Activated T-cell treated with anti-CD3 and anti-CD28 coated beads for 48 hours (primary cell): ENCODE measurements around the gene PCBP3.
"Not testable (repeated sequence)": the region's sequence is repeated elsewhere in the genome, so short reads cannot be mapped to it uniquely, and the experiment has no call there.

Source experiments
- DNase-seq: peaks from one replicate; pipeline ENCODE4 v3.0.0-alpha.2; 2020; ENCODE audit warnings: low read depth

Gene PCBP3

GRCh38 chr21:45947296-45947695, 303.8 kb downstream of the PCBP3 start:
- DNase-seq: no peak

- DNase-seq: no peak
These were observed 304.3 kb downstream of the PCBP3 start for GRCh38 chr21:45947716-45948255.

- no peak for DNase-seq
These were observed 305.1 kb downstream of the PCBP3 start for GRCh38 chr21:45948576-45949141.

- DNase-seq: no peak
These were observed 306.6 kb downstream of the PCBP3 start for GRCh38 chr21:45949928-45950739.

- DNase-seq: no peak
These were observed 307.4 kb downstream of the PCBP3 start for GRCh38 chr21:45950740-45951515.

GRCh38 chr21:45951676-45952075, 308.2 kb downstream of the PCBP3 start:
- DNase-seq: no peak

- DNase-seq: not testable (repeated sequence)
These were observed 309.0 kb downstream of the PCBP3 start for GRCh38 chr21:45952527-45952926.

- no peak for DNase-seq
These were observed 309.4 kb downstream of the PCBP3 start for GRCh38 chr21:45952974-45953373.

GRCh38 chr21:45954261-45954660, 310.7 kb downstream of the PCBP3 start:
- DNase-seq: no peak

- DNase-seq: no peak
These were observed 311.4 kb downstream of the PCBP3 start for GRCh38 chr21:45954921-45955320.

GRCh38 chr21:45957551-45957950, 314.0 kb downstream of the PCBP3 start:
- no peak for DNase-seq

- DNase-seq: no peak
These were observed 314.6 kb downstream of the PCBP3 start for GRCh38 chr21:45957981-45958600.

GRCh38 chr21:45959182-45959581, 315.7 kb downstream of the PCBP3 start:
- no peak for DNase-seq

GRCh38 chr21:45959779-45960390, 316.4 kb downstream of the PCBP3 start:
- no peak for DNase-seq

- not testable (repeated sequence) for DNase-seq
These were observed 317.9 kb downstream of the PCBP3 start for GRCh38 chr21:45961408-45961807.

- DNase-seq: no peak
These were observed 319.2 kb downstream of the PCBP3 start for GRCh38 chr21:45962531-45963231.

- no peak for DNase-seq
These were observed 319.7 kb downstream of the PCBP3 start for GRCh38 chr21:45963232-45963570.

- DNase-seq: no peak
These were observed 321.1 kb downstream of the PCBP3 start for GRCh38 chr21:45964649-45965048.

- no peak for DNase-seq
These were observed 321.7 kb downstream of the PCBP3 start for GRCh38 chr21:45965084-45965809.

- no peak for DNase-seq
These were observed 323.4 kb downstream of the PCBP3 start for GRCh38 chr21:45966791-45967394.
